Mucosa of descending colon (tissue), 3 donors: ENCODE measurements around the gene NRIP1. TPM values are rescaled to one million over a fixed set of nuclear protein-coding genes. Genes with fewer than 3 reads are reported as not detected.

Experiments
- ATAC-seq: fragments of 200-7000 bp; cut with Tn5 transposase; one replicate; pipeline ENCODE4 v1.9.1; 2020; ENCODE audit warnings: mild to moderate bottlenecking, moderate library complexity
- DNase-seq, 3 donors: peaks; one replicate each; pipeline ENCODE4 v3.0.0-alpha.2; 2020
- H3K36me3 ChIP-seq: fragments of 200-600 bp; one replicate; pipeline ENCODE4 v1.8.0; 2021; ENCODE audit warnings: low read depth, mild to moderate bottlenecking
- H3K4me1 ChIP-seq: fragments of 200-600 bp; one replicate; pipeline ENCODE4 v1.8.0; 2021; ENCODE audit warnings: low read depth, mild to moderate bottlenecking
- H3K4me3 ChIP-seq: fragments of 200-600 bp; one replicate; pipeline ENCODE4 v1.8.0; 2021; ENCODE audit warnings: mild to moderate bottlenecking
- H3K9me3 ChIP-seq: fragments of 200-600 bp; one replicate; pipeline ENCODE4 v1.8.0; 2021; ENCODE audit warnings: mild to moderate bottlenecking
- intact Hi-C, 2 donors: fragments of 100-400 bp; cut with DNase I in 1 of 2; cut with micrococcal nuclease in 1 of 2; formaldehyde crosslinking; loops; one replicate each; pipeline versions ENCODE4 v1.11.0 to v1.11.1; 2022; cut with DNase I, micrococcal nuclease
- total RNA-seq, 3 donors: library from RNA; stranded (reverse); fragmentation: NEBNext Ultra II Directional in 2 of 3; extraction: Animal tissue kit (Norgen Biotek cat#: 25700) in 2 of 3; gene quantifications; one replicate each; pipeline versions ENCODE4 v1.2.1 to v1.2.4, GENCODE V29; 2021 to 2023
- TF ChIP-seq, protein P1 (sequence below): fragments of 200-600 bp; IDR thresholded peaks from one replicate; pipeline ENCODE4 v1.8.0; 2022; ENCODE audit warnings: antibody characterized with exemption, mild to moderate bottlenecking
- donor health status: DM: no; HTN: no; CAD: no; lungs with moderate emphysema.
- donor health status: DM: no; HTN: no; CAD: no.
- donor health status: DM: no; HTN: yes; CAD: no.

The NRIP1 gene
- total RNA-seq, 3 donors from 2014 or later: 64.3 to 91.8 (median 77.1) TPM

GRCh38 chr21:14989359-14989758, 75.4 kb downstream of the NRIP1 start:
- TF ChIP-seq, protein P1, sequence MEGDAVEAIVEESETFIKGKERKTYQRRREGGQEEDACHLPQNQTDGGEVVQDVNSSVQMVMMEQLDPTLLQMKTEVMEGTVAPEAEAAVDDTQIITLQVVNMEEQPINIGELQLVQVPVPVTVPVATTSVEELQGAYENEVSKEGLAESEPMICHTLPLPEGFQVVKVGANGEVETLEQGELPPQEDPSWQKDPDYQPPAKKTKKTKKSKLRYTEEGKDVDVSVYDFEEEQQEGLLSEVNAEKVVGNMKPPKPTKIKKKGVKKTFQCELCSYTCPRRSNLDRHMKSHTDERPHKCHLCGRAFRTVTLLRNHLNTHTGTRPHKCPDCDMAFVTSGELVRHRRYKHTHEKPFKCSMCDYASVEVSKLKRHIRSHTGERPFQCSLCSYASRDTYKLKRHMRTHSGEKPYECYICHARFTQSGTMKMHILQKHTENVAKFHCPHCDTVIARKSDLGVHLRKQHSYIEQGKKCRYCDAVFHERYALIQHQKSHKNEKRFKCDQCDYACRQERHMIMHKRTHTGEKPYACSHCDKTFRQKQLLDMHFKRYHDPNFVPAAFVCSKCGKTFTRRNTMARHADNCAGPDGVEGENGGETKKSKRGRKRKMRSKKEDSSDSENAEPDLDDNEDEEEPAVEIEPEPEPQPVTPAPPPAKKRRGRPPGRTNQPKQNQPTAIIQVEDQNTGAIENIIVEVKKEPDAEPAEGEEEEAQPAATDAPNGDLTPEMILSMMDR: no peak
- Histone ChIP-seq H3K4me3 (no peak overlapping the region), H3K36me3 (no peaks in the 10 kb centered on the region), H3K4me1 (no peaks in the 10 kb centered on the region), H3K9me3 (no peaks in the 10 kb centered on the region)
- intact Hi-C loops: no loop called here
- DNase-seq (no peak), ATAC-seq (no peak)

DNA sequence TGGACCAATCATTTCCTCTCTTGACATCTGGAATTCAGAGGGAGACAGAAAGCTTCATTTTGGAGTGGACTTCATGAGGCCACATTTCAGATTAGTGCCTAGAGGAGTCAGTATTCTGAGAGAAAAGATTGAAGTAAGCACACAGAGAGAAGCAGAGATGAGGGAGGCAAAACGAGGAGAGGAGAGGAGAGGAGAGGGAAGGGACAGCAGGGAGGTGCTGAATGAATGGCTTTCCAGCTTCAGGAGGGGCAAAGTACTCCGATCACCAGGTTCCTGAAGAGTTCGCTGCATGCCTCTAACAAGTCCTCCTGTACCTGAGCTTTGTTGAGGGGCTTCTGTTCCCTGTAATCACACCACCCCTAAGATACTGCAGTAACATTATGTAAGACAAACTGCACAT, 76.0 kb downstream of the NRIP1 start:
- H3K4me1 ChIP-seq: no peaks in the 10 kb centered on the region
- intact Hi-C loops: no loop called here
- DNase-seq (no peak), ATAC-seq (no peak)
- TF ChIP-seq, protein P1: no peak
- H3K9me3 ChIP-seq: no peaks in the 10 kb centered on the region
- no peaks in the 10 kb centered on the region for H3K36me3 ChIP-seq
- no peak overlapping the region for H3K4me3 ChIP-seq

- DNase-seq (no peak), ATAC-seq (no peak)
- Histone ChIP-seq H3K36me3 (no peaks in the 10 kb centered on the region), H3K9me3 (no peaks in the 10 kb centered on the region), H3K4me1 (no peaks in the 10 kb centered on the region), H3K4me3 (no peak overlapping the region)
- TF ChIP-seq, protein P1: no peak
- intact Hi-C loops: no loop called here
Observed at GRCh38 chr21:14987370-14988170, 77.2 kb downstream of the NRIP1 start.

DNA sequence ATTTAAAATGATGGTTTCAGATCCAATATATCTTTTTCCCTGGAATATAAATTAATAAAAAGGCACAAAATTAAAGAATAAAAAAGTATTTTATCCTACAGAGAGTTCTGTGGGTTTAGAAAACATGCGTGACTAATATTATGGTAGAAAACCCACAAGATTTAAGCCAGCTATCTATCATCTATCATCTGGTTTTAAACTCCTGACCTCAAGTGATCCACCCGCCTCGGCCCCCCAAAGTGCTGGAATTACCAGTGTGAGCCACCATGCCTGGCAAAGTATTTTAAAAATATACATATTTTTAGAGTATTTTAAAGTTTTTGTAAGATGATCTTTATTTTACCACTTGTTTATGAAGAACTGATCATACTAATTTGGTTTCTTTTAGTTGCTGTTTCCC, 79.5 kb downstream of the NRIP1 start:
- intact Hi-C loops: no loop called here
- ATAC-seq: no peak
- no peaks in the 10 kb centered on the region for H3K36me3 ChIP-seq
- no peaks in the 10 kb centered on the region for H3K9me3 ChIP-seq
- DNase-seq: no peak
- no peaks in the 10 kb centered on the region for H3K4me1 ChIP-seq
- TF ChIP-seq, protein P1: no peak
- no peak overlapping the region for H3K4me3 ChIP-seq

DNA sequence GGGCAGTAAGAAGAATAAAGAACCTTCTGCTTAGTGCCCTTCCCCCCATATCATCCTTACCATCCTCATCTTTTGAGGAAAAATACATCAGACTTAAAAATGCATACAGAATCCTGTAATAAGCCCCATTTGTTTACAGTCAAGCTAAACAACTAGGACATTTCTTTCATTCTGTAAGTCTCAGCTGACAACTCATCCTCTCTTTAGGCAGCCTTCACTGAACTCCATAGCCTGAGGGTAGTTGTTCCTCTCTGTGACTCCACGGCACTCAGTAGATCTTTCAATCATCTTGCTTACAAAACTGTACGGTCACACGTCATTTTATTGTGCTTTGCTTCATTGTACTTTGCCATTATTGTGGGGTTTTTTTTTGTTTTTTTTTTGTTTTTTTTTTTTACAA, 82.5 kb downstream of the NRIP1 start:
- no peaks in the 10 kb centered on the region for H3K9me3 ChIP-seq
- H3K4me1 ChIP-seq: no peaks in the 10 kb centered on the region
- TF ChIP-seq, protein P1: no peak
- ATAC-seq (no peak), DNase-seq (no peak)
- H3K36me3 ChIP-seq: no peaks in the 10 kb centered on the region
- H3K4me3 ChIP-seq: no peak overlapping the region
- intact Hi-C loops: no loop called here
